Astrocyte (in vitro differentiated cells and primary cell): ENCODE measurements around the gene CDC37.

Experiments
- CTCF ChIP-seq: IDR thresholded peaks from 2 replicates; pipeline ENCODE4 v1.5.1; 2011; ENCODE audit warnings: low read depth, mild to moderate bottlenecking, inconsistent platforms, low read length, moderate library complexity; ENCODE audit not compliant: insufficient read depth
- EZH2 ChIP-seq: IDR thresholded peaks from 2 replicates; pipeline ENCODE4 v1.6.1; 2012; ENCODE audit warnings: mild to moderate bottlenecking, low read length, inconsistent platforms; ENCODE audit not compliant: insufficient read depth

- TF ChIP-seq CTCF, result no peak
- no peak for TF ChIP-seq EZH2
Measured at GRCh38 chr19:10374931-10375330, 28.4 kb downstream of the CDC37 start.
